H9 (cell line): ENCODE data around the gene EFNA1. TPM values are rescaled to one million over a fixed set of nuclear protein-coding genes. Genes with fewer than 3 reads are reported as not detected.

Source experiments
- DNase-seq: peaks from one replicate; pipeline ENCODE4 v3.0.0-alpha.2; 2017
- H2AFZ ChIP-seq: one replicate; pipeline ENCODE4 v1.6.1; 2013; ENCODE audit warnings: mild to moderate bottlenecking, low read length, control low read depth, moderate library complexity
- H2AK5ac ChIP-seq: 2 replicates; pipeline ENCODE4 v1.6.1; 2013; ENCODE audit warnings: low read length, control low read depth, mixed read lengths; ENCODE audit not compliant: insufficient read length
- H2BK120ac ChIP-seq: one replicate; pipeline ENCODE4 v1.6.1; 2013; ENCODE audit warnings: low read depth, mild to moderate bottlenecking, low read length, control low read depth, inconsistent platforms; ENCODE audit not compliant: poor library complexity, severe bottlenecking
- H2BK12ac ChIP-seq: 2 replicates; pipeline ENCODE4 v1.6.1; 2013; ENCODE audit warnings: low read length, control low read depth, mixed read lengths, low read depth; ENCODE audit not compliant: insufficient read length
- H2BK15ac ChIP-seq: 2 replicates; pipeline ENCODE4 v1.6.1; 2013; ENCODE audit warnings: low read depth, low read length, control low read depth
- H2BK20ac ChIP-seq: one replicate; pipeline ENCODE4 v1.6.1; 2013; ENCODE audit warnings: low read depth, mild to moderate bottlenecking, low read length, control low read depth, inconsistent platforms; ENCODE audit not compliant: poor library complexity, severe bottlenecking
- H2BK5ac ChIP-seq: 2 replicates; pipeline ENCODE4 v1.6.1; 2013; ENCODE audit warnings: low read length, control low read depth, mixed read lengths; ENCODE audit not compliant: insufficient read length
- H3K14ac ChIP-seq: 2 replicates; pipeline ENCODE4 v1.6.1; 2013; ENCODE audit warnings: low read length, control low read depth; ENCODE audit not compliant: insufficient read depth
- H3K18ac ChIP-seq: 2 replicates; pipeline ENCODE4 v1.6.1; 2013; ENCODE audit warnings: low read depth, mild to moderate bottlenecking, mixed read lengths, low read length, control low read depth; ENCODE audit not compliant: insufficient read length
- H3K23ac ChIP-seq: 2 replicates; pipeline ENCODE4 v1.6.1; 2013; ENCODE audit warnings: low read length, control low read depth, mixed read lengths, low read depth; ENCODE audit not compliant: insufficient read length
- H3K23me2 ChIP-seq: 2 replicates; pipeline ENCODE4 v1.6.1; 2013; ENCODE audit warnings: low read depth, mild to moderate bottlenecking, mixed read lengths, low read length, control low read depth; ENCODE audit not compliant: insufficient read length, poor library complexity, severe bottlenecking
- H3K27ac ChIP-seq: 2 replicates; pipeline ENCODE4 v1.5.1; 2013; ENCODE audit warnings: low read length, control low read depth, mixed read lengths, low read depth; ENCODE audit not compliant: insufficient read length
- H3K27me3 ChIP-seq: 2 replicates; pipeline ENCODE4 v1.6.1; 2013; ENCODE audit warnings: low read length, control low read depth, inconsistent platforms; ENCODE audit not compliant: insufficient read depth
- H3K4ac ChIP-seq: 2 replicates; pipeline ENCODE4 v1.6.1; 2013; ENCODE audit warnings: low read depth, mild to moderate bottlenecking, control low read depth, inconsistent platforms, low read length, moderate library complexity
- H3K4me1 ChIP-seq: 2 replicates; pipeline ENCODE4 v1.6.1; 2013; ENCODE audit warnings: low read length, control low read depth, inconsistent platforms; ENCODE audit not compliant: insufficient read depth
- H3K4me2 ChIP-seq: 2 replicates; pipeline ENCODE4 v1.6.1; 2013; ENCODE audit warnings: low read length, control low read depth, mixed read lengths; ENCODE audit not compliant: insufficient read length, insufficient read depth
- H3K56ac ChIP-seq: 2 replicates; pipeline ENCODE4 v1.6.1; 2013; ENCODE audit warnings: low read depth, mild to moderate bottlenecking, mixed read lengths, low read length, control low read depth; ENCODE audit not compliant: insufficient read length
- H3K79me1 ChIP-seq: 2 replicates; pipeline ENCODE4 v1.6.1; 2013; ENCODE audit warnings: low read depth, mild to moderate bottlenecking, moderate library complexity, low read length, control low read depth, inconsistent platforms; ENCODE audit not compliant: insufficient read depth, poor library complexity, severe bottlenecking
- H3K79me2 ChIP-seq: 2 replicates; pipeline ENCODE4 v1.6.1; 2013; ENCODE audit warnings: low read length, control low read depth, inconsistent platforms; ENCODE audit not compliant: insufficient read depth
- H3K9ac ChIP-seq: 2 replicates; pipeline ENCODE4 v1.6.1; 2013; ENCODE audit warnings: low read length, control low read depth, mixed read lengths; ENCODE audit not compliant: insufficient read length; ENCODE audit errors: extremely low read depth
- H3K9me3 ChIP-seq: one replicate; pipeline ENCODE4 v1.6.1; 2013; ENCODE audit warnings: low read depth, low read length, inconsistent platforms; ENCODE audit not compliant: control insufficient read depth
- H3T11ph ChIP-seq: one replicate; pipeline ENCODE4 v1.6.1; 2013; ENCODE audit warnings: mild to moderate bottlenecking, low read length, control low read depth, inconsistent platforms
- H4K20me1 ChIP-seq: one replicate; pipeline ENCODE4 v1.6.1; 2013; ENCODE audit not compliant: control insufficient read depth, insufficient read length, insufficient read depth
- H4K5ac ChIP-seq: 2 replicates; pipeline ENCODE4 v1.6.1; 2013; ENCODE audit warnings: low read depth, mild to moderate bottlenecking, mixed read lengths, low read length, control low read depth; ENCODE audit not compliant: insufficient read length
- H4K8ac ChIP-seq: replicated peaks from 2 replicates; pipeline ENCODE4 v1.6.1; 2013; ENCODE audit warnings: low read length, control low read depth, mixed read lengths, low read depth; ENCODE audit not compliant: insufficient read length
- H4K91ac ChIP-seq: 2 replicates; pipeline ENCODE4 v1.6.1; 2013; ENCODE audit warnings: low read depth, mild to moderate bottlenecking, moderate library complexity, mixed read lengths, low read length, control low read depth; ENCODE audit not compliant: insufficient read length
- H3K27ac Mint-ChIP-seq, 3 experiments: 2 replicates in 2 of 3; 3 replicates in 1 of 3; pipeline ENCODE4 v1.8.0; 2020 to 2021; ENCODE audit warnings: mixed read lengths in 3 of 3, mild to moderate bottlenecking in 1 of 3, moderate library complexity in 1 of 3
- H3K27me3 Mint-ChIP-seq: 2 replicates; pipeline ENCODE4 v1.8.0; 2021; ENCODE audit warnings: low read depth, mild to moderate bottlenecking, moderate library complexity, mixed read lengths
- H3K36me3 Mint-ChIP-seq, 3 experiments: 2 replicates in 2 of 3; 3 replicates in 1 of 3; pipeline ENCODE4 v1.8.0; 2020 to 2021; ENCODE audit warnings: low read depth in 3 of 3, mixed read lengths in 3 of 3; ENCODE audit not compliant: insufficient read depth in 1 of 3
- H3K4me1 Mint-ChIP-seq, 2 experiments: 2 replicates each; pipeline ENCODE4 v1.8.0; 2020; ENCODE audit warnings: mixed read lengths in 2 of 2
- H3K4me3 Mint-ChIP-seq, 2 experiments: 2 replicates in 1 of 2; 3 replicates in 1 of 2; pipeline ENCODE4 v1.8.0; 2020 to 2021; ENCODE audit warnings: mild to moderate bottlenecking in 2 of 2, mixed read lengths in 2 of 2, moderate library complexity in 1 of 2
- H3K9me3 Mint-ChIP-seq, 2 experiments: 2 replicates in 1 of 2; 3 replicates in 1 of 2; pipeline ENCODE4 v1.8.0; 2020; ENCODE audit warnings: mild to moderate bottlenecking in 2 of 2, mixed read lengths in 2 of 2, moderate library complexity in 1 of 2
- CTCF ChIP-seq: fragments of 200-600 bp; sonication (generic); conservative IDR thresholded peaks from 3 replicates; pipeline ENCODE4 v1.8.0; 2021; ENCODE audit warnings: antibody characterized with exemption, mild to moderate bottlenecking
- WGBS: extraction: QIAGEN DNeasy Blood & Tissue Kit; methylation state at CpG from one replicate; pipeline ENCODE4 v1.1.7; 2013; ENCODE audit warnings: missing lambda C conversion rate, low lambda C conversion rate, mixed read lengths; ENCODE audit not compliant: insufficient read length; ENCODE audit errors: extremely low coverage; 5-methylcytosine and 5-hydroxymethylcytosine counted together
- total RNA-seq: library from RNA; stranded (reverse); gene quantifications from 2 replicates; pipeline ENCODE4 v1.2.1, GENCODE V29; 2021

EFNA1 gene
- total RNA-seq, 1 experiment from 2014 or later: 1.4 TPM

- no peak overlapping the region for H2AFZ ChIP-seq
- H3K4me3 Mint-ChIP-seq: no peak overlapping the region
- peaks cover 53% of the 10 kb centered on the region for H3K27me3 Mint-ChIP-seq
These were observed 22.1 kb upstream of the EFNA1 start for GRCh38 chr1:155105604-155106011.

More at GRCh38 chr1:155105604-155106011, 22.1 kb upstream of the EFNA1 start:
- H3K36me3 Mint-ChIP-seq: no peaks in the 10 kb centered on the region
- Histone ChIP-seq H2BK5ac (no peak overlapping the region), H4K8ac (no peak overlapping the region), H3K9ac (no peak overlapping the region), H2BK12ac (no peak overlapping the region), H2BK15ac (no peak overlapping the region), H3K27ac (no peak overlapping the region), H3K79me2 (no peaks in the 10 kb centered on the region), H3T11ph (no peak overlapping the region), H3K23me2 (no peaks in the 10 kb centered on the region), H3K4me1 (no peaks in the 10 kb centered on the region), H3K23ac (no peak overlapping the region), H3K4me2 (no peak overlapping the region), H4K91ac (no peak overlapping the region), H3K79me1 (no peaks in the 10 kb centered on the region), H2BK20ac (no peak overlapping the region), H3K9me3 (no peaks in the 10 kb centered on the region), H3K56ac (no peak overlapping the region), H3K27me3 (no peaks in the 10 kb centered on the region), H3K14ac (no peak overlapping the region), H2BK120ac (no peak overlapping the region), H2AK5ac (no peak overlapping the region), H3K18ac (no peak overlapping the region), H4K5ac (no peak overlapping the region), H4K20me1 (no peaks in the 10 kb centered on the region), H3K4ac (no peak overlapping the region)
- DNase-seq: no peak
- no peaks in the 10 kb centered on the region for H3K4me1 Mint-ChIP-seq
- H3K27ac Mint-ChIP-seq: no peak overlapping the region
- no CpG with 5 or more reads among the region's 7 CpGs for WGBS
- no peaks in the 10 kb centered on the region for H3K9me3 Mint-ChIP-seq
- TF ChIP-seq CTCF: no peak
